Muscle layer of colon (tissue), 2 donors: ENCODE measurements around the gene LBP.

Source experiments
- H3K27ac ChIP-seq: one replicate; pipeline ENCODE4 v1.7.0; 2013; ENCODE audit warnings: low read depth, mild to moderate bottlenecking, low read length, moderate library complexity
- H3K27me3 ChIP-seq, 2 donors: one replicate each; pipeline ENCODE4 v1.7.0; 2013; ENCODE audit warnings: low read length in 2 of 2, mild to moderate bottlenecking in 2 of 2; ENCODE audit not compliant: insufficient read depth in 2 of 2, control insufficient read depth in 1 of 2
- H3K36me3 ChIP-seq: one replicate; pipeline ENCODE4 v1.7.0; 2013; ENCODE audit warnings: mild to moderate bottlenecking, low read length; ENCODE audit not compliant: insufficient read depth
- H3K4me1 ChIP-seq: one replicate; pipeline ENCODE4 v1.7.0; 2013; ENCODE audit warnings: mild to moderate bottlenecking, low read length; ENCODE audit not compliant: insufficient read depth
- H3K4me3 ChIP-seq, 2 donors: one replicate each; pipeline ENCODE4 v1.7.0; 2013; ENCODE audit warnings: low read length in 2 of 2, low read depth in 1 of 2, mild to moderate bottlenecking in 1 of 2, moderate library complexity in 1 of 2
- H3K9ac ChIP-seq: one replicate; pipeline ENCODE4 v1.7.0; 2013; ENCODE audit warnings: low read length
- H3K9me3 ChIP-seq: one replicate; pipeline ENCODE4 v1.7.0; 2013; ENCODE audit warnings: mild to moderate bottlenecking, low read length
- donor health status: abdominal sarcoma.
- donor health status: Adenocarcinoma of cecum.

LBP gene

GRCh38 chr20:38426006-38426897, 80.0 kb downstream of the LBP start:
- H3K36me3 ChIP-seq: peaks cover 82% of the 10 kb centered on the region
- no peak overlapping the region for H3K27ac ChIP-seq
- H3K9me3 ChIP-seq: no peaks in the 10 kb centered on the region
- H3K9ac ChIP-seq: no peak overlapping the region
- no peaks in the 10 kb centered on the region for H3K4me1 ChIP-seq
- H3K27me3 ChIP-seq: no peaks in the 10 kb centered on the region
- no peak overlapping the region for H3K4me3 ChIP-seq
